Middle frontal gyrus (tissue), 1 donor: ENCODE measurements around the gene CDPF1.

Experiments
- DNase-seq: peaks from one replicate; pipeline ENCODE4 v3.0.0-alpha.2; 2015; ENCODE audit warnings: low spot score; ENCODE audit errors: extremely low spot score

Gene CDPF1

GRCh38 chr22:46250035-46250782, at the start of gene CDPF1:
CDPF1 (minus strand) TSS chr22:46250293; CDS start chr22:46248284, 2,009 bp downstream.
- DNase-seq = peak; percentile 79

- DNase-seq = no peak
These were observed 49.0 kb upstream of the CDPF1 start for GRCh38 chr22:46299101-46299500.

- no peak for DNase-seq
These were observed 47.2 kb upstream of the CDPF1 start for GRCh38 chr22:46297151-46297812.

- peak; percentile 95 for DNase-seq
These were observed 46.4 kb upstream of the CDPF1 start, which contains the start of gene GTSE1 for GRCh38 chr22:46296257-46297150. GTSE1 (plus strand) TSS chr22:46296870; CDS start chr22:46297401, 531 bp downstream.

- DNase-seq = no peak
These were observed 45.3 kb upstream of the CDPF1 start for GRCh38 chr22:46295277-46295971.

GRCh38 chr22:46294784-46295183, 44.7 kb upstream of the CDPF1 start:
- DNase-seq = no peak

GRCh38 chr22:46293577-46294260, 43.6 kb upstream of the CDPF1 start:
- DNase-seq = peak; percentile 8

GRCh38 chr22:46292732-46293131, 42.6 kb upstream of the CDPF1 start:
- DNase-seq = no peak

GRCh38 chr22:46292173-46292572, 42.1 kb upstream of the CDPF1 start:
- DNase-seq = no peak

- no peak for DNase-seq
These were observed 41.0 kb upstream of the CDPF1 start for GRCh38 chr22:46290843-46291785.

GRCh38 chr22:46290121-46290842, 40.2 kb upstream of the CDPF1 start:
- no peak for DNase-seq

- DNase-seq = no peak
These were observed 39.3 kb upstream of the CDPF1 start for GRCh38 chr22:46289244-46289891.

GRCh38 chr22:46288846-46289243, 38.8 kb upstream of the CDPF1 start:
- DNase-seq = no peak

- no peak for DNase-seq
These were observed 38.0 kb upstream of the CDPF1 start for GRCh38 chr22:46287873-46288751.

- DNase-seq = no peak
These were observed 37.1 kb upstream of the CDPF1 start for GRCh38 chr22:46286941-46287872.

GRCh38 chr22:46286006-46286405, 35.9 kb upstream of the CDPF1 start:
- DNase-seq = no peak
